A673 (cell line): ENCODE data around the gene FAM171A2.

Source experiments
- EZH2 ChIP-seq: fragments of 200-600 bp; sonication (generic); IDR thresholded peaks from 2 replicates; pipeline ENCODE4 v1.6.1; 2017; ENCODE audit warnings: borderline replicate concordance, low read depth, mild to moderate bottlenecking, mixed read lengths, antibody characterized with exemption, low read length; ENCODE audit not compliant: poor library complexity, severe bottlenecking
- TF ChIP-seq, protein P1 (sequence below): fragments of 300-800, 200-600 bp; sonication (generic); conservative IDR thresholded peaks from 2 replicates; pipeline ENCODE4 v1.5.1; 2017; ENCODE audit warnings: low read depth, mild to moderate bottlenecking, antibody characterized with exemption, low read length, moderate library complexity, mixed read lengths

DNA sequence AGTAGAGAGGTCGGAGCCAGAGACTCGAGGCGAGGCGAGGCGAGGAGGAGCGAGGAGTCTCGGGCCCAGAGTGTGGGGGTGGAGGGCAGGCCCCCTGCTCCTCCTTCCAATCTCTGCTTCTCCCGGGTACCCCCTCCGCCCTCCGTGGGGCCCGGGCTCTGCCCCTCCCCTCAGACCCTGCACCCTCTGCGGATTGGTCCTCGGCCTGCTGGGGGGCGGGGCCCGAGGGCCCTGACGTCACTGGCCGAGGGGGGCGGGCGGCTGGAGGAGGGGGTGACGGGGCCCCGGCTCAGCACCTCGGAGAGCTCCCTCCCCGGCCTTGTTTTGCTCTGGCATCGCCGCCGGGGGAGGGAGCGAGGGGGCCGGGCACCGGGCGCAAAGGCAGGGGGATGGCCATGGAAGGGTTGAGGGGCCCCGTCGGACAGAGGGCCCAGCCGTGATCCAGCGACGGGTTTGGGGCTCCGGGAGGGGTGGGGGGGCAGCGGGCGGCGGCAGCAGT lies 55.3 kb downstream of the FAM171A2 start, which contains the start of gene RUNDC3A:
- TF ChIP-seq, protein P1, sequence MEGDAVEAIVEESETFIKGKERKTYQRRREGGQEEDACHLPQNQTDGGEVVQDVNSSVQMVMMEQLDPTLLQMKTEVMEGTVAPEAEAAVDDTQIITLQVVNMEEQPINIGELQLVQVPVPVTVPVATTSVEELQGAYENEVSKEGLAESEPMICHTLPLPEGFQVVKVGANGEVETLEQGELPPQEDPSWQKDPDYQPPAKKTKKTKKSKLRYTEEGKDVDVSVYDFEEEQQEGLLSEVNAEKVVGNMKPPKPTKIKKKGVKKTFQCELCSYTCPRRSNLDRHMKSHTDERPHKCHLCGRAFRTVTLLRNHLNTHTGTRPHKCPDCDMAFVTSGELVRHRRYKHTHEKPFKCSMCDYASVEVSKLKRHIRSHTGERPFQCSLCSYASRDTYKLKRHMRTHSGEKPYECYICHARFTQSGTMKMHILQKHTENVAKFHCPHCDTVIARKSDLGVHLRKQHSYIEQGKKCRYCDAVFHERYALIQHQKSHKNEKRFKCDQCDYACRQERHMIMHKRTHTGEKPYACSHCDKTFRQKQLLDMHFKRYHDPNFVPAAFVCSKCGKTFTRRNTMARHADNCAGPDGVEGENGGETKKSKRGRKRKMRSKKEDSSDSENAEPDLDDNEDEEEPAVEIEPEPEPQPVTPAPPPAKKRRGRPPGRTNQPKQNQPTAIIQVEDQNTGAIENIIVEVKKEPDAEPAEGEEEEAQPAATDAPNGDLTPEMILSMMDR, result no peak
- no peak for TF ChIP-seq EZH2
